HS-27A (cell line): ENCODE results near the gene KRTAP10-7.
"Not testable (repeated sequence)": the region's sequence is repeated elsewhere in the genome, so short reads cannot be mapped to it uniquely, and the experiment has no call there.

Source experiments
- DNase-seq: peaks from one replicate; pipeline ENCODE4 v3.0.0-alpha.2; 2012; ENCODE audit warnings: low read depth, missing footprints

KRTAP10-7 gene

DNA sequence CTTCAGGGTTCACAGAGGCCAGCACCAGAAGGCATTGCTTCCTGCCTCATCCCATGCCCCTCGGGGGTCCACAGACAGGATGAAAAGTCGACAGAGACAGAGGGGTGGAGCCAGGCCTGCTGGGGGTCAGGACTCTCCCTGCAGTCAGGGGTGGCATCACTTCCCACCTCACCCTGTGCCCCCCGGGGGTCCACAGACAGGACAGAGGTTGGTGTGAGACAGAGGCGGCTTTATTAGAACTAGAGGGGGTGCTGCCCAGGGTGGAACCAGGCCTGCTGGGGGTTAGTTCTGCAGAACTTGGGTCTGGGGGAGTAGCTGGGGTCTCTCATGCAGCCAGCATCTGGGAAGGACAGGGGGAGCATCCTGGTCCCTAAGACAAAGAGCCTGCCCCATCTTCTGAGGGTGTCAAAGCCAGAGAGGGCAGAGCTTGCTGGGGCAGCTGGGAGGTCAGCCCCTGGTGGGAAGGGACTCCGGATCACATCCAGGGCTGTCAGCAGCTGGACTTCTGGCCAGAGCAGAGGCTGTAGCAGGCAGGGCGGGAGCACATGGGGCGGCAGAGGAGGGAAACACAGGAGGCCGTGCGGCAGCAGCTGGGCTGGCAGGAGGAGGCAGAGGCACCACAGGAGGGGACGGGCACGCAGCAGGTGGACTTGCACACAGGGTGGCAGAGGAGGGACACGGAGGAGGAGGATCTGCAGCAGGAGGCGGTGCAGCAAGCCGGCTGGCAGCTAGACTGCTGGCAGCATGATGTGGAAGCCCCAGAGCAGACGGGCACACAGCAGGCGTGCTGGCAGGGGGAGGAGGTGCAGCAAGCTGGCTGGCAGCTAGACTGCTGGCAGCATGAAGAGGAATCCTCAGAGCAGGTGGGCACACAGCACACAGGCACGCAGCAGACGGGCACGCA lies 9.2 kb upstream of the KRTAP10-7 start:
- DNase-seq: not testable (repeated sequence)

GRCh38 chr21:44591801-44592130 lies 8.6 kb upstream of the KRTAP10-7 start:
- DNase-seq: not testable (repeated sequence)

GRCh38 chr21:44592446-44593311 lies 7.7 kb upstream of the KRTAP10-7 start, which contains the start of gene KRTAP10-6:
Gene KRTAP10-6, minus strand, starts transcription at chr21:44592505. Its CDS starts 21 bp downstream, at chr21:44592484.
- no peak for DNase-seq

DNA sequence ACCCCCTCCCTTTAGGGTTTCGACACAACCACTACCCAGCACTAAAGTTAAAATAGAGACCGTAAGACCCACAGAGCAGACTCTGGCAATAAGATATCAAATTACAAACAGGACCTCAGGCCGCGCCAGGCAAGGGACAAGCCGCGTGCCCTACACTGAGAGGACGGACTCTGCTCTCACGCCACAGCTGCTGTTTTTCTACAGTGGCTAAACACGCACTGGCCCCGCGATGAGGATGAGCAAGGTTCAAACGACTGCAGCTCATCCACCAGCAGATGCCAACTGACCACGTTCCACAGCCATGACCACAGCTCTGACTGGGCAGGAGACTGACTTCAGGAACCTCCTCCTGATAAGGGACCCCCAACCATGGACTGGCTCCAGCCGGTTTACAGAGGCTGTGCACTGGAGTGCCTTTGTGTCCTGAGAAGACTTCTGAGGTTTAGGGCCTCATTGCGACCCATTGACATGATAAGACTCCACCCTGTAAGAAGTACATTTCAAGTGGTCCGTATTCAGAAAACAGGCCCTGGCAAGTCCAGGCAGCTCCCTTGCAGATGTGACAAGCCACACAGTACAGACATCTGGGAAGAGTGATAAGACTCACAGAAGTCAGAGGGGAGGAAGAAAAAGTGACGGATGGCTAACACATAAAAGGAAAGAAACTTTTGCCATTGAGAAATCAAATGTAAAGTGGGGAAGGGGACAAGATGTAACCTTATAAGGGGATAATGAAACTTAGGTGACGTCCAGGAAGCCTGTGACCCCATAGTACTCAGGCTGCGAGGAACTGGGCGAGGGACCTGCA lies 6.6 kb upstream of the KRTAP10-7 start:
- no peak for DNase-seq

DNA sequence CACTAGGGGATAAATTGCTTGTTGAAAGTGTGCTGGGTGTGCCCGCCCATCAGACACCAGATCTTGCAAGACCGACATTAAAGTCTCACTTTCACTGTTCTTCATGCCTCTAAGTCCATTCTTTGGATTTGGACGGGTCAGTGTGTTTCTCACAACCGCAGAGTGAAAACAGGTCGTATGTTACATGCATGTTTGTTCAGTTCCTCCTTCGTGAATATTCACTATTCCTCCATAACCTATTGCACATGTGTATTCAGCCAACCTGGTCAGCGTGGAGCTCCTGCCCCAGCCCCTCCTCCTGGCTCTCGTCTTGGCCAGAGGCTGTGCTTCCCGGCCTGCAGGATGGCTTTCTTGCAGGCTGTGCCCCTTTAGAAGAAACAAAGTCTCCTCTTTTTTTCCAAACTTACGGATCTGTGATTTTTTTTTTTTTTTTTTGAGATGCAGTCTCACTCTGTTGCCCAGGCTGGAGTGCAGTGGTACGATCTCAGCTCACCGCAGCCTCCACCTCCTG lies 5.9 kb upstream of the KRTAP10-7 start:
- DNase-seq: no peak

DNA sequence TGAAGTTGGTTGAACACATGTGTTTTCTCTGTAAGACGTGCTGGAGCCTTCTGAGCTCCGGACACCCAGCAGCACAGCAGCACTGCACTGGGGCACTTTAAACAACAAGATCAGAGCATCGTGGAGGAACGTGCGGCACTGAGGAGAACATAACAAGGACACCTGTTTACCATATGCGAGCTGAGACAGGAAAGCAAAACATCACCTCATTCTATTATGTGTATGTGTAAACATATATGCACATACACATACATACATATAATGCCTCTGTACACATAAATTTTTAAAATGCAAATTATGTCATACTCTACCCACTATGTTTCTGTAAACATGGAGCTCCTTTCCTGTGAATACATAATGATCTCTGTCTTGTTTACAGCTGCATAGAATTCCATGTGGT lies 4.9 kb upstream of the KRTAP10-7 start:
- DNase-seq: no peak

- DNase-seq: no peak
Observed at GRCh38 chr21:44596068-44596725, 4.2 kb upstream of the KRTAP10-7 start.

- DNase-seq: no peak
Observed at GRCh38 chr21:44598061-44598460, 2.3 kb upstream of the KRTAP10-7 start.

DNA sequence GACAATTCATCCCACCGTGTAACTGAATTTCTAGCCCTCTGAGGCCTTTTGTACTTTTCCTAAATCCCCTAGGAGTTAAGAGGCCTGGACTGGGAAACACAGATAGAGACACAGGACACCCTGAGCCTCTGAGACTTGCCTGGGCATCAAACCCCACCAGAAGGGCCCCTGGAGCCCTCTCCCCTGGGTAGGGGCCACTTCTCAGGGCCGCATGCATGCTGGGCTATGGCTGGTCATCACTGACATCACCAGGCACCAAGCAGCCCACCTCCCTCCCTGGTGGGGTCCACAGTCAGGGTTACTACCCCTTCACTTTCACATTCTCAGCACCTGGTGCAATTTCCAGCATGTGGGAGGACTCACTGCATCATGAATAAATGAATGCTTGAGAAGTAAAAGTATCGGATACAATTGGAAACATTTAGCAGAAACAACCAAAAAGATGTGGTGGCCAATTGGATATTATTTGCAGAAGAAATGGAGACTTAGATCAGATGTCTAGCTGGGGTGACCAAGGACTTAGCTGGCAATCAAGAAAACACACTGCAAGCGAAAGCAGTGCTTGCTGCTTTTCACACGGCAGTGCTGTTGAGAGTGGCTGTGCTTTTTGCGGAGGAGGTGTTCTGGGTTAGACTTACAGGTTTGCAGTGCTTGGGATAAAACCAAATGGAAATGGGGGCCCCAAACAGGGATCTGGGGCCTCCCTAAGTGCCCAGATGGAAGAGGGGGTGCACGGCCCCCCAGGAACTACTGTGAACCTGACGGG lies 950 bp upstream of the KRTAP10-7 start:
- no peak for DNase-seq

- not testable (repeated sequence) for DNase-seq
Observed at GRCh38 chr21:44601091-44601490, 694 bp downstream of the KRTAP10-7 start.

- no peak for DNase-seq
Observed at GRCh38 chr21:44601596-44602462, 1.4 kb downstream of the KRTAP10-7 start.

- no peak for DNase-seq
Observed at GRCh38 chr21:44602463-44602850, 2.1 kb downstream of the KRTAP10-7 start.

GRCh38 chr21:44603109-44603875 lies 2.9 kb downstream of the KRTAP10-7 start:
- DNase-seq: no peak

- no peak for DNase-seq
Observed at GRCh38 chr21:44603911-44604310, 3.5 kb downstream of the KRTAP10-7 start.

DNA sequence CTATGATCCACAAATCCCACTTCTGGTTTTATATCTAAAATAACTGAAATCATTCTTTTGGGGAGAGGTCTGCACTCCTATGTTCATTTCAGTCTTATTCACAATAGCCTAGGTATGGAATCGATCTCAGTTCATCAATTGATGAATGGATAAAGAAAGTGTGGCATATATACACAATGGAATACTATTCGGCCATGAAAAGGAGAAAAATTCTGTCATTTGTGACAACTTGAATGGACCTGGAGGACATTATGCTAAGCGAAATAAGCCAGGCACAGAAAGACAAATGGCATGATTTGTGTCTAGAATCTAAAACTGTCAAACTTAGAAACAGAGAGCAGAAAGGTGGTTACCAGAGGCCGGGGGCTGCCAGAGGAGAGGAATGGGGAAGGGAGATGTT lies 6.1 kb downstream of the KRTAP10-7 start:
- no peak for DNase-seq

GRCh38 chr21:44609193-44609592 lies 8.8 kb downstream of the KRTAP10-7 start:
- DNase-seq: no peak

DNA sequence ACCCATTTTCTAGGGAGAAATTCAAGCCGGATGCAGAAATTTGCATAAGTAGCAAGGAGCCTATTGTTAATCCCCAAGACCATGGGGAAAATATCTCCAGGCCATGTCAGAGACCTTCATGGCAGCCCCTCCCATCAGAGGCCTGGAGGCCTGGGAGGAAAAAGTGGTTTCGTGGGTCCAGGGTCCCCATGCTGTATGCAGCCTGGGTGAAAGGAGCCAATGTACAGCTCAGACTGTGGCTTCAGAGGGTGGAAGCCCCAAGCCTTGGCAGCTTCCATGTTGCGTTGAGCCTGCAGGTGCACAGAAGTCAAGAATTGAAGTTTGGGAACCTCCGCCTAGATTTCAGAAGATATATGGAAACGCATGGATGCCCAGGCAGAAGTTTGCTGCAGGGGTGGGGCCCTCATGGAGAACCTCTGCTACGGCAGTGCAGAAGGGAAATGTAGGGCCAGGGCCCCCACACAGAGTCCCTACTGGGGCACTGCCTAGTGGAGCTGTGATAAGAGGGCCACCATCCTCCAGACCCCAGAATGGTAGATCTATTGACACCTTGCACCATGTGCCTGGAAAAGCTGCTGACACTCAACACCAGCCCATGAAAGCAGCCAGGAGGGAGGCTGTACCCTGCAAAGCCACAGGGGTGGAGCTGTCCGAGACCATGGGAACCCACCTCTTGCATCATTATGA lies 9.9 kb downstream of the KRTAP10-7 start:
- DNase-seq: not testable (repeated sequence)

GRCh38 chr21:44611551-44611950 lies 11.2 kb downstream of the KRTAP10-7 start:
- DNase-seq: no peak
